KMS-11 (cell line): ENCODE results near the gene LCE4A.
"Not testable (repeated sequence)": the region's sequence is repeated elsewhere in the genome, so short reads cannot be mapped to it uniquely, and the experiment has no call there.

Experiments
- H2AFZ ChIP-seq: fragments of 200-600 bp; sonication (generic); 2 replicates; pipeline ENCODE4 v1.6.1; 2016; ENCODE audit warnings: antibody characterized with exemption, mixed run types, low read depth
- H3K27ac ChIP-seq: fragments of 200-600 bp; sonication (generic); 2 replicates; pipeline ENCODE4 v1.6.1; 2016; ENCODE audit warnings: mild to moderate bottlenecking, mixed run types
- H3K27me3 ChIP-seq: fragments of 200-600 bp; sonication (generic); 2 replicates; pipeline ENCODE4 v1.6.1; 2017; ENCODE audit warnings: mild to moderate bottlenecking, low read depth, mixed run types, moderate library complexity; ENCODE audit not compliant: insufficient read depth
- H3K36me3 ChIP-seq: fragments of 200-600 bp; sonication (generic); 2 replicates; pipeline ENCODE4 v1.6.1; 2017; ENCODE audit warnings: mild to moderate bottlenecking, mixed run types; ENCODE audit not compliant: insufficient read depth
- H3K4me1 ChIP-seq: fragments of 200-600 bp; sonication (generic); 2 replicates; pipeline ENCODE4 v1.6.1; 2016; ENCODE audit warnings: mild to moderate bottlenecking, low read depth, mixed run types; ENCODE audit not compliant: poor library complexity, severe bottlenecking
- H3K4me2 ChIP-seq: fragments of 200-600 bp; sonication (generic); 2 replicates; pipeline ENCODE4 v1.7.0; 2016; ENCODE audit warnings: mild to moderate bottlenecking, mixed run types
- H3K4me3 ChIP-seq: fragments of 200-600 bp; sonication (generic); IDR thresholded peaks from 2 replicates; pipeline ENCODE4 v1.6.1; 2017; ENCODE audit warnings: low read depth, low read length, mixed read lengths; ENCODE audit not compliant: insufficient read depth
- H3K79me2 ChIP-seq: fragments of 200-600 bp; sonication (generic); 2 replicates; pipeline ENCODE4 v1.6.1; 2016; ENCODE audit warnings: low read depth, mixed run types; ENCODE audit not compliant: insufficient read depth
- H3K9ac ChIP-seq: fragments of 200-600 bp; sonication (generic); 2 replicates; pipeline ENCODE4 v1.6.1; 2016; ENCODE audit warnings: mild to moderate bottlenecking, mixed run types
- H4K20me1 ChIP-seq: fragments of 200-600 bp; sonication (generic); 2 replicates; pipeline ENCODE4 v1.6.1; 2016; ENCODE audit warnings: mild to moderate bottlenecking, mixed run types; ENCODE audit not compliant: insufficient read depth
- CTCF ChIP-seq: fragments of 200-600 bp; sonication (generic); conservative IDR thresholded peaks from 2 replicates; pipeline ENCODE4 v1.6.1; 2017; ENCODE audit warnings: low read depth, mild to moderate bottlenecking, antibody characterized with exemption, low read length, moderate library complexity, mixed read lengths

LCE4A gene

DNA sequence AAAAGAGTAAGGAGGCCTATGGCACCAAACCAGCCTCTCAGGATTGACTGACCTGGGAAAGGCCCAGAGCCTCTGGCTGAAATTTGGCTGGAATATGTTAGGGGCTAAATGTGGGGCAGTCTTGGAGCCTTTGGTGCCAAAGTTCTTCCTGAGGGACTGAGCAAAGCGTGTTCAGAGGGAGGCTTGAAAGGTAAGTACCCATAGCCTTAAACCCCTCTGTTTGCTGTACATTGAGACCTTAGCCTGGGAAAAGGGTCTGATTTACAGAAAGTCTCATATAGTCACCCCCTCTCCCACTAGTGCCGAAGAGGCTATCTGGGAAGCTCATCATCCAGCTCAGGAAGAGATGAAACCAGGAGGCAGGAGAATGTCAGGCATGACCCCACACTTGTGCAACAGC, at the start of gene LCE4A:
Gene LCE4A (plus strand): TSS at position 301 of the 400 bp plus-strand sequence. CDS start 916 bp downstream, outside the sequence.
- Histone ChIP-seq H3K36me3 (no peaks in the 10 kb centered on the region), H3K4me1 (no peaks in the 10 kb centered on the region), H3K4me3 (no peak within 1 kb of the TSS), H3K79me2 (no peaks in the 10 kb centered on the region), H4K20me1 (no peaks in the 10 kb centered on the region), H3K4me2 (no peak within 1 kb of the TSS), H2AFZ (no peak within 1 kb of the TSS), H3K27me3 (no peaks in the 10 kb centered on the region), H3K9ac (no peak within 1 kb of the TSS), H3K27ac (no peak within 1 kb of the TSS)
- TF ChIP-seq CTCF, result no peak

DNA sequence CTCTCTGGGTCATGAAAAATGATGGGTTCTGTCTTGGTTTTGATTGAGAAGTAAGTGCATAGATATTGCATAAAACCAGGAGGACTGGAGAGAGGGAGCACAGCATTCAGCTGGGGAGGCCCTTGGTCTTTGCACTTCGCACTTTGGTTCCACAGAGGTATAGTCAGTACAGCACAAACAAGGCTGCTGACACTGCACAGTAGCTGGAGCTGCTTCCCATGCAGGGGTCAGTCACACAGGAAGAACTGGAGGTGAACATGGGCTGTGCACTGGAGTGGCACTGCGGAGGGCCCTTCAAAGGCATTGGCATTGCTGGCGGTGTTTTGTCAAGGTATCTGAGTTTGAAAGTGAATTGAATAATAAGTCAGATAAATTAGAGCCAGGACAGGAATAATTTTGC, 49.3 kb upstream of the LCE4A start:
- no peaks in the 10 kb centered on the region for H4K20me1 ChIP-seq
- H3K4me1 ChIP-seq, result no peaks in the 10 kb centered on the region
- no peak overlapping the region for H3K9ac ChIP-seq
- H3K4me3 ChIP-seq, result no peak overlapping the region
- H3K27me3 ChIP-seq, result no peaks in the 10 kb centered on the region
- H3K4me2 ChIP-seq, result no peak overlapping the region
- H3K36me3 ChIP-seq, result no peaks in the 10 kb centered on the region
- no peak overlapping the region for H3K27ac ChIP-seq
- TF ChIP-seq CTCF, result no peak
- H3K79me2 ChIP-seq, result no peaks in the 10 kb centered on the region
- H2AFZ ChIP-seq, result no peak overlapping the region

DNA sequence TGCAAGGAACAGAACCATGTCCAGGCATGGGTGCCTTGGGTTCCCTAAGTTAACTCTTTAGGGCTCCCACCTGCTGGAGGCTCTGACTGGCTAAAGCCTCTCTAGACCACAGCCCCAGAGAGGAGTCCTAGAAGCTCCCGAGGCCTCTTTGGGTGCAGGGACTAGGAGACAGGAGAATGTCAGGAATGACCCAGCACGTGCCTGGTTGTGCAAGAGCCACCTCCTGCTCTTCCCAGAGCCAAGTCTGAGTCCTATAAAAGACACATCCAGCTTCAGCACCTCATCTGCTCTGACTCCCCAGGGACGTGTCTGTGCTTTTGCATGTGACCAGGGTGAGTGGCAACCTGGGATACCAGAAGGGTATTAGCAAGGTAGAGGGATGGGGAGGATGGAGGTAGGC, 44.9 kb upstream of the LCE4A start, which contains the start of gene LCE2D:
Gene LCE2D (plus strand): TSS at position 283 of the 400 bp plus-strand sequence. CDS start 726 bp downstream, outside the sequence.
- Histone ChIP-seq H2AFZ (no peak within 1 kb of the TSS), H4K20me1 (no peaks in the 10 kb centered on the region), H3K4me3 (no peak within 1 kb of the TSS), H3K79me2 (no peaks in the 10 kb centered on the region), H3K9ac (no peak within 1 kb of the TSS), H3K4me1 (no peaks in the 10 kb centered on the region), H3K27ac (no peak within 1 kb of the TSS), H3K4me2 (no peak within 1 kb of the TSS), H3K36me3 (no peaks in the 10 kb centered on the region), H3K27me3 (no peaks in the 10 kb centered on the region)
- TF ChIP-seq CTCF, result no peak

GRCh38 chr1:152666171-152666570, 41.8 kb upstream of the LCE4A start:
- H3K4me1 ChIP-seq, H2AFZ ChIP-seq, H3K27me3 ChIP-seq: not testable (repeated sequence)

GRCh38 chr1:152667648-152668047, 40.3 kb upstream of the LCE4A start:
- Histone ChIP-seq H3K79me2 (no peaks in the 10 kb centered on the region), H3K27me3 (no peaks in the 10 kb centered on the region), H3K4me1 (no peaks in the 10 kb centered on the region), H3K4me3 (no peak overlapping the region), H2AFZ (no peak overlapping the region), H3K36me3 (no peaks in the 10 kb centered on the region), H3K4me2 (no peak overlapping the region), H3K27ac (no peak overlapping the region), H4K20me1 (no peaks in the 10 kb centered on the region), H3K9ac (no peak overlapping the region)
- no peak for TF ChIP-seq CTCF

More at GRCh38 chr1:152666171-152666570, 41.8 kb upstream of the LCE4A start:
- H3K4me3 ChIP-seq, H3K9ac ChIP-seq, H3K79me2 ChIP-seq, H3K27ac ChIP-seq, H3K36me3 ChIP-seq, H4K20me1 ChIP-seq, H3K4me2 ChIP-seq: not testable (repeated sequence)
